ENCODE results near the gene LITAF. TPM values are rescaled to one million over a fixed set of nuclear protein-coding genes. Genes with fewer than 3 reads are reported as not detected.

Gene LITAF
- total and polyA plus RNA-seq, 7 experiments from 2014 or later: 126 to 563 (median 264) TPM

GRCh38 chr16:11562941-11563340 lies 23.8 kb downstream of the LITAF start:
- H3K4me3 ChIP-seq (ENCODE audit: low read length): no peak overlapping the region
- H3K27me3 ChIP-seq (ENCODE audit: control insufficient read depth in 2 of 2, insufficient read depth in 2 of 2, low read length in 2 of 2): no peaks in the 10 kb centered on the region
- H3K9me3 Mint-ChIP-seq: peaks cover 0 to 1% (median 0%) of the 10 kb centered on the region in 11 donors
- H3K4me1 Mint-ChIP-seq: peaks cover 31 to 92% (median 70%) of the 10 kb centered on the region in 7 donors
- intact Hi-C loops (cut with micrococcal nuclease): loop anchor here in 1 of 2 donors (1.0 to 10.0 kb wide), 4 partner anchors 8 to 352 kb away; partner anchors contain the start of genes GSPT1 and SOCS1
- no peaks in the 10 kb centered on the region for H3K27me3 Mint-ChIP-seq
- DNase-seq: no peak
- no peak for ATAC-seq
- peaks cover 52 to 67% of the 10 kb centered on the region in 2 donors for H3K4me1 ChIP-seq (ENCODE audit: control insufficient read depth in 2 of 2, insufficient read depth in 2 of 2, low read length in 2 of 2)
- ChIA-PET POLR2A (interaction anchor here (0.9 to 2.3 kb wide), 8 partner anchors 13 to 106 kb away, joined by 3 to 18 read pairs (median 4); partner anchors contain the start of gene LITAF), CTCF (interaction anchor here (0.7 to 4.5 kb wide), 3 partner anchors 19 to 31 kb away, joined by 3 to 22 read pairs (median 5); no protein-coding TSS in a partner anchor)
- H3K36me3 ChIP-seq (ENCODE audit: control insufficient read depth in 2 of 3, insufficient read depth in 3 of 3, low read length in 3 of 3): peaks cover 0 to 14% (median 0%) of the 10 kb centered on the region in 3 experiments
- peak overlapping the region; percentile 86 to 99 (median 93) for H3K27ac Mint-ChIP-seq
- peaks cover 5 to 27% (median 22%) of the 10 kb centered on the region in 5 donors for H3K36me3 Mint-ChIP-seq
- H3K27ac ChIP-seq (ENCODE audit: low read depth, low read length): peak overlapping the region; percentile 65
- H3K4me3 Mint-ChIP-seq: peak overlapping the region in 7 of 10 donors; percentile 8 to 67 (median 45)
- no peaks in the 10 kb centered on the region for H3K9me3 ChIP-seq (ENCODE audit: control insufficient read depth in 2 of 3, low read length in 3 of 3)

DNA sequence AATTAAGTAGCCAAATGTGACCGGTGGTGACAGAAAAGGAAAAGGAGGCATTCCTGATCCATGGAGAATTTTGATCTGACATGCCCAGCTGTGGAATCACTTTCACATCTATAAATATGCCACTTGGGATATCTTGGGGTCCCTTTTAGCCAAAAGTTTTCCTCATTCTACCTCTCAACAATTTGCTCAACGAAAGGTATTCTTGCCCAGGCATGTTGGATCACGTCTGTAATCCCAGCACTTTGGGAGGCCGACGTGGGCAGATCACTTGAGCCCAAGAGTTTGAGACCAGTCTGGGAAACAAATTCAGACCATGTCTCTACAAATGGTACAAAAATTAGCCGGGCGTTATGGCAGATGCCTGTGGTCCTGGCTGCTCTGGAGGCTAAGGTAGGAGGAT lies 24.3 kb downstream of the LITAF start:
- Mint-ChIP-seq H3K4me1 (peaks cover 34 to 92% (median 73%) of the 10 kb centered on the region in 7 donors), H3K4me3 (peak overlapping the region; percentile 23 to 97 (median 80)), H3K36me3 (peaks cover 5 to 30% (median 22%) of the 10 kb centered on the region in 5 donors), H3K9me3 (peaks cover 0 to 1% (median 0%) of the 10 kb centered on the region in 11 donors), H3K27me3 (no peaks in the 10 kb centered on the region), H3K27ac (peak overlapping the region; percentile 38 to 99 (median 99))
- Histone ChIP-seq H3K36me3 (ENCODE audit: control insufficient read depth in 2 of 3, insufficient read depth in 3 of 3, low read length in 3 of 3) (peaks cover 0 to 12% (median 0%) of the 10 kb centered on the region in 3 experiments), H3K27me3 (ENCODE audit: control insufficient read depth in 2 of 2, insufficient read depth in 2 of 2, low read length in 2 of 2) (no peaks in the 10 kb centered on the region), H3K27ac (ENCODE audit: low read depth, low read length) (peak overlapping the region; percentile 89), H3K4me1 (ENCODE audit: control insufficient read depth in 2 of 2, insufficient read depth in 2 of 2, low read length in 2 of 2) (peaks cover 57 to 73% of the 10 kb centered on the region in 2 donors), H3K9me3 (ENCODE audit: control insufficient read depth in 2 of 3, low read length in 3 of 3) (no peaks in the 10 kb centered on the region), H3K4me3 (ENCODE audit: low read length) (no peak overlapping the region)
- ChIA-PET POLR2A (interaction anchor here (0.8 to 2.3 kb wide), 7 partner anchors 13 to 59 kb away, joined by 3 to 18 read pairs (median 5); partner anchors contain the start of gene LITAF), CTCF (interaction anchor here (0.7 to 4.5 kb wide), 5 partner anchors 20 to 259 kb away, joined by 3 to 22 read pairs (median 5); no protein-coding TSS in a partner anchor)
- DNase-seq (no peak), ATAC-seq (no peak)
- intact Hi-C loops (cut with micrococcal nuclease): loop anchor here in 1 of 2 donors (5.0 to 10.0 kb wide), 3 partner anchors 35 to 352 kb away; partner anchors contain the start of genes GSPT1 and SOCS1

DNA sequence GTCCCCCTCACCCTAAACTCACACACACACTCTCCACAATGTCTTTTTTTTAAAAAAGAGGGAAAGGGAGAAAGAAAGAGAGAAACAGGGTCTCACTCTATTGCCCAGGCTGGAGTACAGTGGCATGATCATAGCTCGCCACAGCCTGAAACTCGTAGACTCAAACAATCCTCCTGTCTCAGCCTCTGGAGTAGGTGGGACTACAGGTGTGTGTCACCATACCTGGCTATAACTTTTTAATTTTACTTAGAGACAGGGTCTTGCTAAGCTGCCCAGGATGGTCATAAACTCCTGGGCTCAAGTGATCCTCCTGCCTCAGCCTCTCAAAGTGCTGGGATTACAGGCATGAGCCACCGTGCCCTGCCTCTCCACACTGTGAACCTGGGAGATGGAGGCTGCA lies 24.9 kb downstream of the LITAF start:
- CTCF ChIA-PET: interaction anchor here (0.7 to 4.5 kb wide), 4 partner anchors 30 to 260 kb away, joined by 3 to 22 read pairs (median 4); no protein-coding TSS in a partner anchor
- Mint-ChIP-seq H3K27ac (peak overlapping the region; percentile 92 to 99 (median 99)), H3K4me1 (peaks cover 39 to 92% (median 75%) of the 10 kb centered on the region in 7 donors), H3K9me3 (peaks cover 0 to 1% (median 0%) of the 10 kb centered on the region in 11 donors), H3K27me3 (peaks cover 0 to 1% (median 0%) of the 10 kb centered on the region in 5 donors), H3K4me3 (peak overlapping the region; percentile 79 to 97 (median 84)), H3K36me3 (peaks cover 7 to 32% (median 26%) of the 10 kb centered on the region in 5 donors)
- H3K27me3 ChIP-seq (ENCODE audit: control insufficient read depth in 2 of 2, insufficient read depth in 2 of 2, low read length in 2 of 2): no peaks in the 10 kb centered on the region
- H3K4me3 ChIP-seq (ENCODE audit: low read length): peak overlapping the region; percentile 56
- ATAC-seq (no peak), DNase-seq (no peak)
- intact Hi-C loops (cut with micrococcal nuclease): loop anchor here (1.0 to 10.0 kb wide), 7 partner anchors 10 to 353 kb away; partner anchors contain the start of genes GSPT1 (in 1 of the 2) and SOCS1 (in 1 of the 2)
- no peaks in the 10 kb centered on the region for H3K9me3 ChIP-seq (ENCODE audit: control insufficient read depth in 2 of 3, low read length in 3 of 3)
- H3K27ac ChIP-seq (ENCODE audit: low read depth, low read length): peak overlapping the region; percentile 89
- H3K4me1 ChIP-seq (ENCODE audit: control insufficient read depth in 2 of 2, insufficient read depth in 2 of 2, low read length in 2 of 2): peaks cover 63 to 78% of the 10 kb centered on the region in 2 donors
- H3K36me3 ChIP-seq (ENCODE audit: control insufficient read depth in 2 of 3, insufficient read depth in 3 of 3, low read length in 3 of 3): peaks cover 0 to 11% (median 0%) of the 10 kb centered on the region in 3 experiments
- POLR2A ChIA-PET: interaction anchor here (0.8 to 4.8 kb wide), 8 partner anchors 11 to 105 kb away, joined by 5 to 32 read pairs (median 14); partner anchors contain the start of gene LITAF

- Mint-ChIP-seq H3K36me3 (peaks cover 10 to 32% (median 26%) of the 10 kb centered on the region in 5 donors), H3K27me3 (peaks cover 0 to 2% (median 0%) of the 10 kb centered on the region in 5 donors), H3K27ac (peak overlapping the region; percentile 92 to 99 (median 99)), H3K9me3 (peaks cover 0 to 4% (median 0%) of the 10 kb centered on the region in 11 donors), H3K4me1 (peaks cover 43 to 92% (median 75%) of the 10 kb centered on the region in 7 donors), H3K4me3 (peak overlapping the region; percentile 79 to 97 (median 84))
- ChIA-PET POLR2A (interaction anchor here (1.0 to 4.8 kb wide), 8 partner anchors 11 to 105 kb away, joined by 3 to 32 read pairs (median 8); partner anchors contain the start of gene LITAF), CTCF (interaction anchor here (0.7 to 4.5 kb wide), 5 partner anchors 28 to 260 kb away, joined by 3 to 22 read pairs (median 3); no protein-coding TSS in a partner anchor)
- peak overlapping the region; percentile 56 for H3K4me3 ChIP-seq (ENCODE audit: low read length)
- H3K27ac ChIP-seq (ENCODE audit: low read depth, low read length): peak overlapping the region; percentile 89
- intact Hi-C loops (cut with micrococcal nuclease): loop anchor here (1.0 to 10.0 kb wide), 7 partner anchors 11 to 353 kb away; partner anchors contain the start of genes GSPT1 (in 1 of the 2) and SOCS1 (in 1 of the 2)
- H3K4me1 ChIP-seq (ENCODE audit: control insufficient read depth in 2 of 2, insufficient read depth in 2 of 2, low read length in 2 of 2): peaks cover 67 to 83% of the 10 kb centered on the region in 2 donors
- no peaks in the 10 kb centered on the region for H3K27me3 ChIP-seq (ENCODE audit: control insufficient read depth in 2 of 2, insufficient read depth in 2 of 2, low read length in 2 of 2)
- H3K9me3 ChIP-seq (ENCODE audit: control insufficient read depth in 2 of 3, low read length in 3 of 3): no peaks in the 10 kb centered on the region
- ATAC-seq: peak; percentile 3
- no peak for DNase-seq
- H3K36me3 ChIP-seq (ENCODE audit: control insufficient read depth in 2 of 3, insufficient read depth in 3 of 3, low read length in 3 of 3): peaks cover 0 to 9% (median 1%) of the 10 kb centered on the region in 3 experiments
Observed at GRCh38 chr16:11561454-11561805, 25.3 kb downstream of the LITAF start.

DNA sequence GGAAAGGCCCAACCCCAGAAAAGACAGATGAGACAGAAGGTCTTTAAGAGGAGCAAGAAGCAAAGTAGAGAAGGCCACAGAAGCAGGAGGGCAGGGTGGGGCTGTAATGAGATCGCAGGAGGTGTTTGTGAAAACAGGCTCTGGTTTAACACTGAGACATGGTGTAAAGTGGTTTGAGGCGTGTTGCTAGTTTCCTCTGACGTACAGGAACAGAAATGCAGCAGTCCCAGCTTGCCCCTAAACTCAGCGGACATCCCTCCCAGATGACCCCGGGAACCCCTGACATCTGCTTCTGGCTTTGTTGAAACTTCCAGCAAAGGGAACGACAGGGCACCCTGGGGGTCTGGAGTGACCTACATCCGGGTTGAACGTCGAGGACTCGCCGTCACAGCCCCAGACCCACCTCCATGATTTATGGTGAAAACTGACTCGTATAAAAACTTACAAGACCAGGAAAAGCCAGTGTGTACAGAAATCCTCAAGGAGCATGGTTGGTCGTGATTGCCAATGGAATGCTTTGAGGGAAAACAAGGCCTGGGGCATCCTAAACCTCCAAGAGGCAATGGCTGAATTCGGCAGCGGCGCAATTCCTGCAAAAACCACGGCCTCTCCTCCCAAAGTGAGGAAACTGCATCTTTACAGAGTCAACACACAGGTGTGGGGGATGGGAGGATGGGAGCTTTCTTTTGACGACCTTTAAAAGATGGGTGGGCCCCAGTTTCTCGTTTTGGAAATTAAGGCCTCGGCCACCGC lies 25.8 kb downstream of the LITAF start:
- CTCF ChIA-PET: interaction anchor here (0.6 to 4.5 kb wide), 10 partner anchors 9 to 265 kb away, joined by 3 to 22 read pairs (median 4); no protein-coding TSS in a partner anchor

More for the DNA sequence above, 25.8 kb downstream of the LITAF start:
- Histone ChIP-seq H3K27me3 (ENCODE audit: control insufficient read depth in 2 of 2, insufficient read depth in 2 of 2, low read length in 2 of 2) (no peaks in the 10 kb centered on the region), H3K4me1 (ENCODE audit: control insufficient read depth in 2 of 2, insufficient read depth in 2 of 2, low read length in 2 of 2) (peaks cover 70 to 85% of the 10 kb centered on the region in 2 donors), H3K4me3 (ENCODE audit: low read length) (peak overlapping the region; percentile 56), H3K36me3 (ENCODE audit: control insufficient read depth in 2 of 3, insufficient read depth in 3 of 3, low read length in 3 of 3) (peaks cover 4 to 9% (median 7%) of the 10 kb centered on the region in 3 experiments), H3K9me3 (ENCODE audit: control insufficient read depth in 2 of 3, low read length in 3 of 3) (no peaks in the 10 kb centered on the region), H3K27ac (ENCODE audit: low read depth, low read length) (peak overlapping the region; percentile 89)
- peak overlapping the region; percentile 92 to 99 (median 99) for H3K27ac Mint-ChIP-seq
- ATAC-seq (peak; percentile 92), DNase-seq (peak; percentile 41 to 92 (median 89))
- POLR2A ChIA-PET: interaction anchor here (0.7 to 4.8 kb wide), 20 partner anchors 12 to 274 kb away, joined by 3 to 32 read pairs (median 6); partner anchors contain the start of genes LITAF, SNN, TXNDC11 and ZC3H7A
- peaks cover 0 to 8% (median 0%) of the 10 kb centered on the region in 11 donors for H3K9me3 Mint-ChIP-seq
- peak overlapping the region; percentile 79 to 97 (median 84) for H3K4me3 Mint-ChIP-seq
- H3K4me1 Mint-ChIP-seq: peaks cover 43 to 92% (median 78%) of the 10 kb centered on the region in 7 donors
- intact Hi-C loops (cut with micrococcal nuclease): loop anchor here (1.0 to 10.0 kb wide), 12 partner anchors 11 to 354 kb away; partner anchors contain the start of genes GSPT1 (in 1 of the 2), SOCS1 (in 1 of the 2) and TXNDC11 (in 1 of the 2)
- H3K27me3 Mint-ChIP-seq: peaks cover 0 to 2% (median 0%) of the 10 kb centered on the region in 5 donors
- peaks cover 13 to 32% (median 26%) of the 10 kb centered on the region in 5 donors for H3K36me3 Mint-ChIP-seq
